Measurements from ENCODE around the gene RNF11. TPM values are rescaled to one million over a fixed set of nuclear protein-coding genes. Genes with fewer than 3 reads are reported as not detected.

RNF11 gene
- total RNA-seq, 1 experiment from 2014 or later, result 110 TPM

- no peak for DNase-seq (ENCODE audit: low spot score)
These were observed 27.2 kb downstream of the RNF11 start for GRCh38 chr1:51263147-51263877.

GRCh38 chr1:51264451-51264850 is 28.4 kb downstream of the RNF11 start:
- peak; percentile 93 for DNase-seq (ENCODE audit: low spot score)

DNA sequence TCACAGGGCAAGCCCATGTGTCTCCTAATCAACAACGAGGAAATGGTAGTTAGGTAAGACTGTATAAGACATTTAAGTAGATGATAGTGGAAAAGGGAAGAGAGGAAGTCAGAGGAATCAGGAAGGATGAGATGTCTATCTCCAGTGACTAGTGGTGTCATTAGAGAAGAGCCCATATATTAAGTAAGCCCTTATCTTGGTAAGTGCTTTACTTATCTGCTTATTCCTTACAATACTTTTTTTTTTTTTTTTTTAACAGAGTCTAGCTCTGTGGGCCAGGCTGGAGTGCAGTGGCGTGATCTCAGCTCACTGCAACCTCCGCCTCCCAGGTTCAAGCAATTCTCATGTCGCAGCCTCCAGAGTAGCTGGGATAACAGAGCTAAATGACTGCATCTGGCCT is 29.5 kb downstream of the RNF11 start:
- DNase-seq (ENCODE audit: low spot score), result no peak

- no peak for DNase-seq (ENCODE audit: low spot score)
These were observed 30.1 kb downstream of the RNF11 start for GRCh38 chr1:51266181-51266580.

- no peak for DNase-seq (ENCODE audit: low spot score)
These were observed 30.7 kb downstream of the RNF11 start for GRCh38 chr1:51266791-51267190.

DNA sequence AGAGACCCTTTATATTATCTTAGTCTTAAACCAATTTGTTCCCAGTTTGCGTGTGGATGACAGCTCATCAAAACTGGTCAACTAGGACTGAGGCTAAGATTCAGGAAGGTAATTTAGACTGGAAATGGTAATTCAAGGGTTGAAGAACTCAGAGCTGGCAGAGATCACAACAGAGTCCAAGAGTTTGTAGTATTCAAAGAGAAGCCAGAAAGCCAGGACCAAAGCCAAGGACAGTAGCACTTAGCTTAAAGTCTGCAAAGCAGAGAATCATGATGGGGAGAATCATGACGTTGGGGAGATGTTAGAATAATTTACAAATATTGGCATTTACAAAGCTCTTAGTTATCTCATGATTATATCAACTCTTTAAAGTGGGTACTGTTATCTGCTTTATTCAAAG is 32.6 kb downstream of the RNF11 start:
- DNase-seq (ENCODE audit: low spot score), result no peak

DNA sequence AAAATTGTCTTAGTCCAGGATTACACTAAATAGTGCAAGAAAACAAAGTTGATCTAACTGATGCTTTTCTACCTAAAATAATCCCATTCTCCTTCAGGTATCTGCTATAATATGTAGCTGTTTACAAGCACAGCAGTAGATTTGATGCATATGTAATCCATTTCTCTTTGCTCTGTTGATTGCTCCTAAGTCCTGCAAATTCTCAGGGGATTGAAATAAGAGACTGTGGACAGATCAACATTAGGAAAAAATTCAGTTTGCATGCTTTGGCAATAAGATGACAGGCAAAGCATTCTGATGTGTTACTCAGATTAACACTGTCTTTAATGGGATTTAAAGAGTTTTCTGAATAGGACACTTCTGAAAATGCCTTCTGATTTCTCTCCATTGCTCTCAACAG is 34.7 kb downstream of the RNF11 start:
- no peak for DNase-seq (ENCODE audit: low spot score)

GRCh38 chr1:51272916-51273315 is 36.8 kb downstream of the RNF11 start:
- no peak for DNase-seq (ENCODE audit: low spot score)

DNA sequence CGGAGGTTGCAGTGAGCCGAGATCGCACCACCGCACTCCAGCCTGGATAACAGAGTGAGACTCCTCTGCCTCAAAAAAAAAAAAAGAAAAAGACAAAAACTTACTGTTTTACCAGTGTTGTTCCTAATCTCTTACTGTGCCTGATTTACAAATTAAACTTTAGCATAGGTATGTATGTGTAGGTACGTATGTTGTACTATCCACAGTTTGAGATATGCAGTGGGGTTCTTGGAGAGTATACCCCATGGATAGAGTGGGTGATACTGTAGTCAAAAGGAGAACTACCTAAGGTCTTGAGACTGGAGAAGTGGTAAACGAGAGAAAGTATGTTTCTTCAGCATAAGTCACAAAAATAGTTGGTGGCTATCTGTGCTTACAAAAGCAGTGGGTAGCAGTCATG is 38.6 kb downstream of the RNF11 start:
- no peak for DNase-seq (ENCODE audit: low spot score)

- DNase-seq (ENCODE audit: low spot score), result no peak
These were observed 40.2 kb downstream of the RNF11 start for GRCh38 chr1:51276286-51276685.

DNA sequence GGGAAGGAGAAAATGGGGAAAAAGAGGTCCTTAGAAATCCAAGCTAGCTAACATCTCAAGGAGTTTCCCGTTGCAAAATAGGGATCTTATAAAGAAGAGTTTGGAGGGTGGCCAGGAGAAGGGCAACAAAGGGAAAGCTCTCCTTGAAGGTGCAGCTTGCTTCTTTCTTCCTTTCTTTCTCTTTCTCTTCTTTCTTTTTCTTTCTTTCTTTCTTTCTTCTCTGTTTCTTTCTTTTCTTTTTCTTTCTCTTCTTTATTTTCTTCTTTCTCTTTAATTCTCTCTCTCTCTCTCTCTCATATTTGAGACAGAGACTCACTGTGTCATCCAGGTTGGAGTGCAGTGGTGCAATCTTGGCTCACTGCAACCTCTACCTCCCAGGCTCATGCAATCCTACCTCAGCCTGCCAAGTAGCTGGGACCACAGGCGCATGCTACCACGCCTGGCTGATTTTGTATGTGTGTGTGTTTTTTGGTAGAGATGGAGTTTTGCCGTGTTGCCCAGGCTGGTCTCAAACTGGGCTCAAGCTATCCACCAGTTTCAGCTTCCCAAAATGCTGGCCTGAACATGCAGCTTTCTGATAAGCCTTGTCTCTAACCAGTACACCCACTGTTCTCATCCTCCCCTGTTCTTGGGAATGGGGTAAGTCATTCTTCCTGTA is 44.4 kb downstream of the RNF11 start:
- no peak for DNase-seq (ENCODE audit: low spot score)

- DNase-seq (ENCODE audit: low spot score), result no peak
These were observed 45.7 kb downstream of the RNF11 start for GRCh38 chr1:51281807-51282206.

- no peak for DNase-seq (ENCODE audit: low spot score)
These were observed 46.5 kb downstream of the RNF11 start for GRCh38 chr1:51282605-51283004.

GRCh38 chr1:51283979-51284378 is 47.9 kb downstream of the RNF11 start:
- DNase-seq (ENCODE audit: low spot score), result no peak

GRCh38 chr1:51284487-51284954 is 48.4 kb downstream of the RNF11 start:
- peak; percentile 68 for DNase-seq (ENCODE audit: low spot score)

DNA sequence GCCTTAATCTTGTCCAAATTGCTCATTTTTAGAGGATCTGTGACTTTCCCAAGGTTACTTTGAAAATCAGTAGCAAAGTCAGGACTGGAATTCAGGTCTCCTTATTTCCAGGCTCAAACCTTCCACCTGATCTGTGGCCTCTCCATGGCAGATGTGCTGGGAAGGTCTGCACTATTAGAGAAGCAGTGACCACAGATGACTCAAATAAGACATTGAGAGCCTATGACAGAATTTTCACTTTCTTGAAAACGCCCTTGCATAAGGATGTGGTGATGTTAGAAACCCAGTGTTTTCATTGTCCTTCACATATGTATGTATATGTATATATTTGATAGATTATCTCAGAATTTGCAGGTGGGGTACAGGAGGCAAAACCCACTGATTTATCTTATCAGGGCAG is 49.0 kb downstream of the RNF11 start:
- no peak for DNase-seq (ENCODE audit: low spot score)

DNA sequence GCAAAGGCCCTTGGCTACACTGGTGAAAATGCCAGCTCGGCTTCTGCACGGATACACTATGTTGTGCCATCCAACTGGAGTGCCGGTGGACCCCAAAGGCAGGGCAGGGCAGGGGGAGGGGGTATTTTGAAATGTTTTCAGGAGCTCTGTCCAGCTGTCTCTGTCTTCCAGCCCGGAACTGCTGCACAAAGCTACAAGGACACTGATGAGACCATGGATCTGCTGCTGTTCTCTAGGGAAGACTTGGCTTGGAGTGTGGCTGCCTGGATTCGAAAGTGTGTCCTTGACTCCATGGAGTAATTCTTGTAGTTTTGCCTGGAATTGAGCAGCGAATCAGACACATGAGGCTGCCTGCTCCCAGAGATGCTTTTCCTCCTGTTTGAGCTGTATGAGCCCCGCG is 51.9 kb downstream of the RNF11 start:
- no peak for DNase-seq (ENCODE audit: low spot score)

GRCh38 chr1:51288578-51288977 is 52.5 kb downstream of the RNF11 start:
- DNase-seq (ENCODE audit: low spot score), result no peak

DNA sequence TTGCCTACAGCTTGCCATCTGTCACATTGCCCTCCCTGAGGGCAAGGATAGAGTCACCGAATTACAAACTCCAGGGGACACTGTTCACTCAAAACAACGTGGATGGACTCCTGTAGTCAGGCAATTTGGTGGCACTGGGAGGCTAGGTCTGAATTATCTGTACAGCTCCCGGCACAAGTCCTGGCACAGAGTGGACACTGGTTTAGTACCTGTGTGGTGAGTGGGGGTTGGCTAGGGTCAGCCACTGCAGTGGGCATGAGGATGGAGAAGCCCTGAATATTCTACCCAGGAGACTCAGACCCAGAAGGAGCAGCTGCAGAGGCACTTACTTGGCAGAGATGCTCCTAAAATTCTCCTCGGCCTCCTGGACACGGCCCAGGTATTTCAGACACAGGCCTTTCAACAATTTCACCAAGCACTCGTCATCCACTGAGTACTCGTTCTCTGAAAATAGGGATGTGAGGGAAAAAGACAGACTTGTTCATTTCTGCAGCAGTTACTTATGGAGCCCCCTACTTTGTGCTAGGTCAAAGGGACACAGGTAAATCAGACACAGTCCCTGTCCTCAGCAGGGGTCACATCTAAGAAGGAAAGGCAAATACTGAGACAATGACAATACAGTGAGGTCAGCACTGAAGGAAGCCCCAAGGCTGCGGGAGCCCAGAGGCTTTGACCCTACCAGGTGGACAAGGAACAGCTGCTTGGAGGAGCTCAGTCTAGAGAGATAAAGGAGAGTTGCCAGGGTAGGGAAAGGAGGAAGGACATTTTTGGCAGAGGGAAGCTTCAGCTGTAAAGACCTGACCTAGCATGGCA is 53.8 kb downstream of the RNF11 start:
- no peak for DNase-seq (ENCODE audit: low spot score)

- DNase-seq (ENCODE audit: low spot score), result no peak
These were observed 54.4 kb downstream of the RNF11 start for GRCh38 chr1:51290489-51290847.

DNA sequence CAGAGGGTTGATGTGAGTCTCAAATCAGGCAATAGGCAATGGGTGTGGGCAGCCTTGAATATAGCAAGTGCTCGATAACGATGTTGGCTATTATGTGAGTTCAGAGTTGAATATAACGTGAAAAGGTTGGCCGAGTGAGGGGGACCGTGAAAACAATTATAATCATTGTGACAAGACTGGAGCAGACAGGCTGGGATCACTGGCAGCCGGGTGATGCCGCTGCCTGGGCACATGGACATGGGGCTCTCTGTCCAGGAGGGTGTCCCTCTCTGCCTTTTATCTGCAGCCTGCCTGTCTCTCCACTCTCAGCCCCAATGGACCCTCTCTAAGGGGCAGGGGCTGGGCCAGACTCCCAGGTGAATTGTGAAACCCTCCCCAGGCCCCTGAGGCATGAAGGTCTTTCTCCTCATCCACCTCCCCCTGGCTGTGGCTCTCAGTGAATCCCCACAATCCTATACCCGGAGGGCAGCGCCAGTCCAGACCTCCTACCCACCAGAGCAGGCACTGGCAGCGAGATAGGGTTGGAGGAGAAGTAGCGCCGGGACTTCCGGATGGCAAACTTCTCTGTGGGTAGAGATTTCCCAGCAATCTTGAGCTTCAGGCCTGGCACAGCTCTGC is 57.9 kb downstream of the RNF11 start:
- DNase-seq (ENCODE audit: low spot score), result no peak

- no peak for DNase-seq (ENCODE audit: low spot score)
These were observed 58.6 kb downstream of the RNF11 start for GRCh38 chr1:51294566-51295184.
